Stimulated activated CD8-positive, alpha-beta memory T cell treated with anti-CD3 and anti-CD28 coated beads, Interleukin-15, amount 100 ng/mL, for 1 hour (primary cell): ENCODE results near the gene ADAMTS3.
"Not testable (repeated sequence)": the region's sequence is repeated elsewhere in the genome, so short reads cannot be mapped to it uniquely, and the experiment has no call there.

ENCODE experiments used
- DNase-seq: peaks from one replicate; pipeline ENCODE4 v3.0.0-alpha.2; 2020; ENCODE audit warnings: low read depth

Gene ADAMTS3

GRCh38 chr4:72468904-72469502 lies 100.0 kb downstream of the ADAMTS3 start:
- DNase-seq, result no peak

GRCh38 chr4:72467633-72468032 lies 101.4 kb downstream of the ADAMTS3 start:
- DNase-seq, result no peak

GRCh38 chr4:72463724-72464123 lies 105.3 kb downstream of the ADAMTS3 start:
- DNase-seq, result no peak

GRCh38 chr4:72457158-72457557 lies 111.9 kb downstream of the ADAMTS3 start:
- DNase-seq, result no peak

- DNase-seq, result no peak
Measured at GRCh38 chr4:72451349-72451748, 117.7 kb downstream of the ADAMTS3 start.

GRCh38 chr4:72449705-72450104 lies 119.3 kb downstream of the ADAMTS3 start:
- no peak for DNase-seq

- DNase-seq, result no peak
Measured at GRCh38 chr4:72448231-72448630, 120.8 kb downstream of the ADAMTS3 start.

GRCh38 chr4:72446353-72447055 lies 122.5 kb downstream of the ADAMTS3 start:
- no peak for DNase-seq

GRCh38 chr4:72444092-72444491 lies 124.9 kb downstream of the ADAMTS3 start:
- no peak for DNase-seq

GRCh38 chr4:72442715-72443114 lies 126.3 kb downstream of the ADAMTS3 start:
- DNase-seq, result no peak

- DNase-seq, result no peak
Measured at GRCh38 chr4:72442147-72442546, 126.9 kb downstream of the ADAMTS3 start.

- DNase-seq, result no peak
Measured at GRCh38 chr4:72440386-72440785, 128.6 kb downstream of the ADAMTS3 start.

GRCh38 chr4:72432975-72433374 lies 136.0 kb downstream of the ADAMTS3 start:
- no peak for DNase-seq

- no peak for DNase-seq
Measured at GRCh38 chr4:72432282-72432681, 136.7 kb downstream of the ADAMTS3 start.

GRCh38 chr4:72430988-72431387 lies 138.0 kb downstream of the ADAMTS3 start:
- DNase-seq, result no peak

GRCh38 chr4:72430050-72430449 lies 139.0 kb downstream of the ADAMTS3 start:
- no peak for DNase-seq

- DNase-seq, result no peak
Measured at GRCh38 chr4:72429397-72429889, 139.6 kb downstream of the ADAMTS3 start.

GRCh38 chr4:72427057-72427456 lies 142.0 kb downstream of the ADAMTS3 start:
- DNase-seq, result no peak

- not testable (repeated sequence) for DNase-seq
Measured at GRCh38 chr4:72425908-72426307, 143.1 kb downstream of the ADAMTS3 start.

GRCh38 chr4:72424006-72424405 lies 145.0 kb downstream of the ADAMTS3 start:
- DNase-seq, result no peak

- DNase-seq, result no peak
Measured at GRCh38 chr4:72422416-72422815, 146.6 kb downstream of the ADAMTS3 start.

- DNase-seq, result no peak
Measured at GRCh38 chr4:72418458-72418857, 150.6 kb downstream of the ADAMTS3 start.

- no peak for DNase-seq
Measured at GRCh38 chr4:72410158-72410557, 158.9 kb downstream of the ADAMTS3 start.

GRCh38 chr4:72408568-72408967 lies 160.5 kb downstream of the ADAMTS3 start:
- DNase-seq, result no peak
